ENCODE results near the gene C1QL1.
"Not testable (repeated sequence)": the region's sequence is repeated elsewhere in the genome, so short reads cannot be mapped to it uniquely, and the experiment has no call there.

Gene C1QL1

GRCh38 chr17:44959821-44960531 lies 8.1 kb downstream of the C1QL1 start:
- DNase-seq: no peak

- DNase-seq: no peak
These were observed 10.8 kb downstream of the C1QL1 start for GRCh38 chr17:44956998-44957981.

DNA sequence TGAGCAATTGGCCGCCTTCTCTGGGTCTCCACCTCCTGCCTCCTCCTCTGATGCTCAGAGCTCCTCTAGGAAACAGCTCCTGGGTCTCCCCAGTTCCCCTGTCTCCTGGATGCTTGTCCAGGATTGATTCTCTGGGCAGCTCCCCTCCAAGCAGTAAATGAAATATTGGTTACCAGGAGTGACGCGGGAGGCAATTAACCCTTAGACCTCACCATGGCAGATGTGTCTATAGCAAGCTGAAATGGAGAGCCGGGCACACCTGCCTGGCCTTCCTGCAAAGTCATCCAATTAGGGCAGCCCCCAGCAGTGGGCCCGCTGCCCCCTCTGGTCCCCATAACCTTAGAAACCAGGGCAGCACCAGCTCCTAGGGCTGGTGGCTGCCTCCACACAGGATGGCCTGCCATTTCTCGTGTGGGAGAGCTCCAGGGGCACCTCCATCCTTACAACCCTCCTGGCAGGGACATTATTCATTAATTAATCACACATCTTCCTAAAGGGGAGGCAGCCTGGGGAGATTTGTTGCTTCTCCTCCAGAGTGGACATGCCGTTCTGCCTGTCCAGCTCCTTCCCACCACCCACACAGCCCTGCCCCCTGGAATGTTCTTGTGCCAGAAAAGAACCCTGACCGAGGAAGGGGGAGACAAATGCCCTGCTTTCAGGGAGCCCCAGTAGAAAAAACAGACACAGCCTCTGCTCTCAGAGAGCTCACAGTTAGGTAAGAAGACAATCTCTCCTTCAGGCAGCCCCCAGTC lies 12.3 kb downstream of the C1QL1 start:
- DNase-seq: no peak

DNA sequence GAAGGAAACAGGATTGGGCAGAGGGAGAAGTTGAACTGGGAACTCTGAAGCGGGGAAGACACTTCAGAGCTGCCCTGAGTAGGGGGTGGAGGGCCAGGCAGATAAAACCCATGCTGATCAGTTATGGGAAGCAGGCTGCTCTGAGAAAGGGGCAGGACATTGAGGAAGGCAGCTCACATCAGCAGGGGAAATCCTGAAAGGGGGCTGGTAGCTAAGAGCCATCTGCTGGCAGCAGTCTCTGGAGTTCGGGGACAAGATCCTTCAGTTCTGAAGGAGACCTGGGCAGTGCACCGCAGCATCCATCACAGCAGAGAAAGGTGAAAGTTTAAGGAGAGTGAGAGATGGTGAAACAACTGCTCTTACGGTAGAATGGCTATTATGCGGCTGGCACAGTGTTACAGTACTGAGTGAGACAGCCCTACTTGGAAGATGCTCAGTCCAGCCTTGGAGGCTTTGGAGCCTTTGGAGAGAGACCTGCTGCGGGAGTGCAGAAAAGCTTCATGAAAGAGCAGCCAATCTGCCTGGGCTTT lies 15.1 kb downstream of the C1QL1 start:
- DNase-seq: no peak

GRCh38 chr17:44948315-44948795 lies 19.7 kb downstream of the C1QL1 start:
- no peak for DNase-seq

DNA sequence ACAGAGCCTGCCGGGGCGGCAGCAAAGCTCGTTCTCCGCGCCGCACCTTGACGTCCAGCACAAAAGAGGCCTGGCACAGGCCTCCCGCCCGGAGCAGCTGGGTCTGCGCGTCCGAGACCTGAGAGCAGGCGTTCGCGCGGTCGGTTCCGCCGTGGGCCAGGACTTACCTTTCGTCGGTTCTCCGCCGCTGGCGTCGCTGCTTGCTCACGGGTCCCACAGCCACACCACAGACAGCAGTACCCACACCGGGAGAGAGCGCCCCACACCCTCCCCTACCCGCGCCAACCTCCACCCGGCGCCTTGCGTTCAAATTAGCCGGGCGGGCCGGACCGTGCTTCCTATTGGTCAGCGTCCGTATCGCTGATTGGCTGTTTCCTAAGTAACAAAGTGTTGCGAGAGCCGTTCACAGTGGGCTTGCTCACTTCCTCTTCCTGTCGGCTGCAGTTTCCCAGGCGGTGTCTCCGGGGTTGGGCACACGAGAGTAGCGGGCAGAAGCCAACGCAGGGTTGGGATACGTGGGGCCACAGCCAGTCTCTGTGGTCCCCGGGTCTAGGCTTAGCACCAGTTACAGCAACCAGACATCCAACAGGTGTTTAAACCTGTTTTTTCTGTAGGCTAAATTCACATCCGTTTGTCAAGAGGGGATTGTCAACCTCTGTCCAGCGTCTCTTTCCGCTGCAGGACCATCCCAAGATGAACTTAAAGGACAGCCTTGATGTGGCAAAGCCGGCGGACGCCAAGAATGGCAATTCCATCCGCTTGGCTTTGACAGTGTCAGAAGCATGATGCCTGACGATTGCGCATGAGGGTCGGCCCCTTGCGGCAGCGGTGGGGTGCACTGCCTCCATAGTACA lies 20.4 kb downstream of the C1QL1 start, which contains the start of gene KIF18B:
KIF18B (minus strand) TSS at position 313 of the 854 bp plus-strand sequence. CDS start 11,429 bp downstream, outside the sequence.
- DNase-seq: peak; percentile 90

GRCh38 chr17:44945652-44946051 lies 22.5 kb downstream of the C1QL1 start:
- not testable (repeated sequence) for DNase-seq

DNA sequence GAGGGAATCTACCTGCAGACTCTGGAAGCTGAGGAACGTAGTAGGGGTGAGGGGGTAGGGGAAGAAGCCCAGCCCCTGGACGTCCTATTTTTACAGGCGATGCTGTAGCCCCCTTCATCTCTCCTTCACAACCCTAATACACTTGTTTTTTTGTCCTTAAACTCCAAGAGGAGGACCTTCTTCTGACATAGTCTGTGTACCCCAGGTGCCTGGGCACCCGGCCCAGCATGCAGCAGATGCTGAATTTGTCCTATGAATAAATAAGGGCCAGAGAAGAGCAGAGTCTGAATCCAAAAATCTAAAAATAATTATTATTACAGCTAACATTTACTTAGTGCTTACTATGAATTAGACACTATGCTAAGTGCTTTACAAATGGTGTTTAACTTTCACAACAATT lies 25.6 kb downstream of the C1QL1 start:
- DNase-seq: no peak

GRCh38 chr17:44941712-44942331 lies 26.3 kb downstream of the C1QL1 start:
- DNase-seq: no peak

GRCh38 chr17:44940768-44941167 lies 27.3 kb downstream of the C1QL1 start:
- no peak for DNase-seq

DNA sequence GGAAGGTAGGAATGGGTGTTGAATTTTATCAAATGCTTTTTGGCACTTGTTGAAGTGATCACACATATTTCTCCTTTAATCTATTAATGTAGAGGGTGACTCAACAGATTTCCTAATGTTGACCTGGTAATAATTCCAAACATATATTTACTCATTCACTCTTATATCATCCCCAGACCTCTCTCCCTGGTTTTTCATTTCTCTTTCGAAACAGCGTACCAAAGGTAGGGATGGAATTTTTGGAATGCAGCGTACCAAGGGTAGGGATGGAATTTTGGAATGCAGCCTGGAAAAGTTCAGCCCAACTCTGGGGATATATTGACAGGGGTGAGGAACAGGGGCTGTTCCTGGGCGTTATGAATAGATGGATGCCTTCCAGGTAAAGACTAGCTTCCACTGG lies 27.8 kb downstream of the C1QL1 start:
- DNase-seq: no peak

DNA sequence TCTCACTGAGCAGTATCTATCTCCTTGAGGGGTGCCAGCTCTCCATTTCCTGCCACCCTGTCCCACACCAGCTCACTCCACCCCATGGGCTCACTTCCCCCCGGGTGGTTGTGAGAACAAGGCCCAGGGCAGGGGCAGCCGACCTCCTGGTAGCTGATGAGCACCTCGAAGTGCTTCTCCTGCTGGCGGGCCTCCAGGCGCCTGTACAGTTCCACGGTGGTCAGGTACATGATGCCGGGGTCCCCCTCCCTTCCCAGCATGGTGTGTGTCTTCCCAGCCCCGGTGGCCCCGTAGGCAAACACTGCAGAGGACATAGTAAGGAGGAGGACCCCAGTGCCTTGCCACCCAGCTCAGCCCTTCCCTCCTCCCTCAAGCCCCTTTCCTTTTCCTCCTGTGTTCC lies 33.0 kb downstream of the C1QL1 start:
- no peak for DNase-seq

DNA sequence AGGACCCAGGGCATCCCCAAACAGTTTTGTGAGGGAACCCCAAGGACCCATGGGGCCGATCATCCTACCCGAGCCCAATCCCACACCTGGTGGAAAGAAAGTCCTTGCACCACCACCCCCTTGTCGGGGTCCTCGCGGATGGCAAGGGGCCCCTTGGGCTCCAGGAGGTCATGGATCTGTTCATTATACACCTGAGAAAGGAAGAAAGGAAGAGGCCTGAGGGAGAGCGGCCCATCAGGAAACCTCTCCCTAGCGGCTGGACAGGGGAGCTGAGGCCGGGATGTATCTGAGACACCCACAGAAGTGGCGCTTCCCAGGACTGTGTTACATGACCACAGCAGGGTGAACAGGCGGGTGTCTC lies 33.4 kb downstream of the C1QL1 start:
- no peak for DNase-seq

DNA sequence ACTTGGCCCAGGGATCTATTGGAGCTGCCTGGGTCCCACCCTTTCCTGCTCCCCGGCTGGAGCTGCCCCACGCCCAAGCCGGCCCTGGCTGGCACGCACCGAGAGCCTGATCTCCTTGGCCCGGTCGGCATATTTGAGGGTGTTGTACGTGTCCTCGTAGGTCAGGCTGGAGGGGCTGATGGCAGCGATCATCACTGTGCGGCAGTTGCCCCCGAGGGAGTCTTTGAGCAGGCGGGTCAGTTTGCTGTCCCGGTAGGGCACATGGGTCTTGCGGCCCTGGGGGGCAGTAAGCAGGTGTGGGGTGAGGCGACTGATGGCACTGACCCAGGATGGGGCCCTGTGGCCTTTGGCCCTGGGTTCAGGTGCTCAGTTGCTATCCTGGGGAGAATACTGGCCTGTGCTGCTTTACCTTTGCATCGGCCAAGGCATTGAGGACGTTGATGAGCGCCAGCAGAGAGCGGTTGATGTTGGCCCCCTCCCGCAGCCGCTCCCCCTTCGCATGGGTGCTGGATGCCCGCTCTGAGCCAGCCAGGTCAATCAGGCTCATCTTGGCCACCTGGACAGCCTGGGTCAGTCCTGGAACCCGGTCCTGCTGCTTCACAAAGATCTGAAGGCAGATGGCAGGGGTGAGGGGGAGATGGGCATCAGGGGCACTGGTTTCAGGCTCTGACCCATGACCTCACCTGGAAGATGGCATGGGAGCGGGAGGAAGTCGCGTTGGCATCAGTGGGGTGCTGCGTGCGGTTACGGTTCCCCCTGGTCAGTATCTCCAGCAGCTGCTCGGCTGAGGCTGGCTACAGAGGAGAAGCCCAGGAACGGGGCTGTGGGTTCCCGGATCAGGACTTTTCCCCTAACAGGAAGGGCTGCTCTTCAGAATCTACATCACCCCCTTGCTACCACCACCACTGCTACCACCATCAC lies 34.0 kb downstream of the C1QL1 start:
- DNase-seq: no peak

- DNase-seq: no peak
These were observed 35.4 kb downstream of the C1QL1 start for GRCh38 chr17:44932787-44933097.

GRCh38 chr17:44932096-44932786 lies 35.9 kb downstream of the C1QL1 start:
- DNase-seq: no peak

- peak; percentile 12 for DNase-seq
These were observed 36.7 kb downstream of the C1QL1 start for GRCh38 chr17:44931376-44931775.

DNA sequence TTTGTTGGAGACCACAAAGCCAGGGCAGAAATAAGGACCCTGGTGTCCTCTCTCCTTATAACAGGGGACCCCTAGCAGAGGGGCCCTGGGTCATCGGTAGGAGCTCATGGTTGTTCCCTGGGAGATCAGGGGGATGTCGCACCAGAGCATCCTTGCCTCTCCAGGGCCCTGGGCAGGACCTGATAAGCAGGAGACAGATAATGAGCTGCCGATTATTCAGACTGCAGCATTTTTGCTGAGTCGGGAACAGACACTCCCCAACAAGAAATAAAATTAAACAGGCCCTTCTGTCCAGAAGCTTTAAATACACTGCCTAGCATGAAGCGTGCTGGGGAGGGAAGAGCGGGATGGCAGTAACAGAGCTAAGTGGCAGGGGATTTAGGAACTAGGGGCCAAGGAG lies 37.4 kb downstream of the C1QL1 start:
- no peak for DNase-seq

- peak; percentile 22 for DNase-seq
These were observed 39.0 kb downstream of the C1QL1 start for GRCh38 chr17:44928950-44929720.

All from right forelimb (tissue), 1 donor.